HG02852 (cell line): ENCODE results near the gene NELFCD.
"Not testable (repeated sequence)": the region's sequence is repeated elsewhere in the genome, so short reads cannot be mapped to it uniquely, and the experiment has no call there.

Experiments used
- ATAC-seq: cut with Tn5 transposase; IDR thresholded peaks from one replicate; pipeline ENCODE4 v1.9.1; 2021; ENCODE audit warnings: mild to moderate bottlenecking, moderate library complexity; ENCODE audit not compliant: unreplicated experiment

The NELFCD gene

DNA sequence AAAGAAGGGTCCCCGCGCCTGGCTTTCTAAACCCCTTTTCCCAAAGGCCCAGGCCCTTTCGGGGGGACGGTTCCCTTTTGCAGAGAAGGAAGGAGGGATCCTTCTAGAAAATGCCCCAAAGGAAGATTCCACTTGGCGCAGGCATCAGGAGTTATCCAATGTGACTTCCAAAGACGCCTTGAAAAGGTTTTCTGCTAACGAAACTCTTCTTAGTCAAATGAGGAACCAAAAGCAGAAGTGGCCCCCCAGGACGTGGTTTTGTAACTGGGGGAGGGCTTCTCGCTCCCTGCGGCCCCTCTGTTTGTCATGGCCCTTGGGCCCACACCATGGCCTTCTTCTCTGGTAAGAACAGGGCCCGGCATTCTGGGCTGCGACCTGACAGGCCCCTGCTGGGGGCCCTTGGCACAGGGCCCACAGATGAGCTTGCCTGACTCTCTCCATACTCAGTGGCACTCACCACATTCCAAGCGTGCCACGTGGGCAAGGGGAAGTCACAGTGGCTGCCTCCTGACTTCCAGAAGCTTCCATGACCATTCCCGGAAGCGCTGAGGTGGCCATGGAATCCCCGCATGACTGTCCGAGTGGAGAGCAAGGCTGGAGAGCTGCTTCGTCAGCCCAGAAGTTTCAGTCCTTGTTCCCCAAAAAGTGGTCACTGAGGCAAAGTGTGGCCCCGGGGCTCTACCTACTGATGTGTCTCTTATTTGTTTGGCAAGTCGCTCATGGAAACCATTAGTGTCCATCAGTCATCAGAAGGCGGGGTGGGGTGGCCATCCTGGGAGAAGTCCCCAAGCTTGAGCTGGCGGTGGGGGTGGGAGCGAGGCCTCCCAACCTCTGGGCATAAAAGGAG, 26.8 kb downstream of the NELFCD start:
- peak; percentile 44 for ATAC-seq

DNA sequence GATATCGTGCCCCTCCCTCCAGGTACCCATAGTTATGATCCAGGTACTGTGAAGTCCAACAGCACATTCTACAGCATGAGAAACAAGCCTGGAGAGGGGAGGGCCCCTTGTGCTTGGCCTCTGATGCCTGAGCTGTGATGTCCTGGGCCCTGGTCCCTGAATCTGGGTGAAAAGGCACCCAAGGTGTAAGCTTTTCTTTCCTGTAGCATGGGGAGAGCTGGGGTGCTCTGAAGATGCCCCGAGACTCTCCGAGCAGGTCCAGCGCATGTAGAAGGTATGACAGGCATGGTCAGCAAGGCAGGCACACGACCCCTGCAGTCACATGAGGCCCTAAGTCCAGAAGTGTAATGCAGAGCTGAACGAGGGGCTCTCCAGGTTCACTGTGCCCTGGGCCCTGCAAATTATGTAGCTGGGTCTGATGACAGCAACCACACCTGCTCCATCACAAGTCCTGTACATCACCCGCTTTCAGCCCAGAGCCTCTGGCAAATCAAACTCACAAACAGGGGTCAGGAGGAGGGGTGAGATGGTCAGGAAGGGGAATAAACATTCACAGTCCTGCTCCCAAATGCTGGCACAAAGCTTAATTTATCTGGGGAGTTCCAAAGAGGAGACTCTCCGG, 27.8 kb downstream of the NELFCD start:
- no peak for ATAC-seq

DNA sequence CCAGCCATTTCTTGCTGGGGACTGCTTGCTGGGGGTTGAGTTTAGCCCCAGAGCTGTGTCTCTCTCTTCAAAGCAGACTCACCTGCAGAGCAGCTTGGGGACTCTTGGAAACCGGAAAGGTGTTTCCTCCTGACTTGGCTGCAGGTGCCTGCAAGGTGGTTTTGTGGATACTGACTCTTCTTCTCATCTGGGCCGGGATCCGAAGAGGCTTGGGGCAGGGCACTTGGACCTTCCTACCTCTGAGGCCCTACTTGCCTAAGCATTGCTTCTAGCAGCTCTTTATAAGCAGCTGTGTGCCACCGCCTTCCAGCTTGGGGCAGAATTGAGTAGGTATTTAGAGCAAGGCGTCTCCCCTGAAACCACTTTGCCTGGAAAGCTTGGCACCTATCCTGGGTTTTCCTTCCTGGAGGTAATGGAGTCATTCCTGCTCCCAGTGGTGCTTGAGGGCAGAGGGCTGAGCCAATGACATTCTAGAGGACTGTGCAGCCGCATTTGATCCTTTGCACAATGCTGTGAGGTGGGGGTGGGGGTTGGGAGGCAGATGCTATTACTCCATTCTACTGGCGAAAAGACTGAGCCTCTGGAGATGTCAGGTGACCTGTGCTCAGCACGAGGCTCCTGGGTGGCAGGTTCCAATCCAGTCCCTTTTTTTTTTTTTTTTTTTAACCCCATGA, 29.4 kb downstream of the NELFCD start:
- no peak for ATAC-seq

DNA sequence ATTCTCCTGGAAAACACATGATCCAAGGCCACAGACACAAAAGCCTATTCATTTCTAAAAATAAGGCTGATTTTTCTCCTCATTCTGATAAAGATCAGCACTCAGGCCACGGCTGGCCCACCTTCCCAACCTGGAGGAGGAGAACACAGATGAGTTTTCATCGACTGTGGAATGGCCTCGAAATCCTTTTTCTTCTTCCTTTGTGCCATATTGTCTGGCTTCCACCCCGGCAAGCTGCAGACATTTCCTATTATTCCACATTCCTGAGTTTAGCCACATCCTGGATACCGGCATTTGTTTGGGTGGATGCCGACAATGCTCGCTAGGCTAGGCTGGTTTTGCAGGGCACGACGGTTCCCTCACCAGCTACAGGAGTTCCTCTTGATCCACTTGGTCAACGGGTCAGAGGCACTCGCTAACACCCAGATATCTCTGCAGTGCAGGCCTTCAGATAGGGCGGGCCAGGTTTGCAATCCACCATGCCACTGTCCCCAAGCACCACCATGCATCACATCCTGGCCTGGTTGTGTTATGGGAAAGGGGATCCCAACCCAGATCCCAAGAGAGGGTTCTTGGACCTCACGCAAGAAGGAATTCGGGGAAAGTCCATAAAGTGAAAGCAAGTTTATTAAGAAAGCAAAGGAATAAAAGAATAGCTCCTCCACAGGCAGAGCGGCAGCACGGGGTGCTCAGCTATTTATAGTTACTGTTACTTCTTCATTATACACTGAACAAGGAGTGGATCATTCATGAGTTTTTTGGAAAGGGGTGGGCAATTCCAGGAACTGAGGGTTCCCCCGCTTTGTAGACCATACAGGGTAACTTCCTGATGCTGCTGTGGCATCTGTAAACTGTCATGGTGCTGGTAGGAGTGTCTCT, 30.2 kb downstream of the NELFCD start:
- ATAC-seq = no peak

DNA sequence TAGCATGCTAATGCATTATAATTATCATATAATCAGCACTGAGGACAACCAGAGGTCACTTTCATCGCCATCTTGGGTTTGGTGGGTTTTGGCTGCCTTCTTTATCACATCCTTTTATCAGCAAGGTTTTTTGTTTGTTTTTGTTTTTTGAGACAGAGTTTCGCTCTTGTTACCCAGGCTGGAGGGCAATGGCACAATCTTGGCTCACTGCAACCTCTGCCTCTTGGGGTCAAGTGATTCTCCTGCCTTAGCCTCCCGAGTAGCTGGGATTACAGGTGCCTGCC, 30.8 kb downstream of the NELFCD start:
- not testable (repeated sequence) for ATAC-seq

DNA sequence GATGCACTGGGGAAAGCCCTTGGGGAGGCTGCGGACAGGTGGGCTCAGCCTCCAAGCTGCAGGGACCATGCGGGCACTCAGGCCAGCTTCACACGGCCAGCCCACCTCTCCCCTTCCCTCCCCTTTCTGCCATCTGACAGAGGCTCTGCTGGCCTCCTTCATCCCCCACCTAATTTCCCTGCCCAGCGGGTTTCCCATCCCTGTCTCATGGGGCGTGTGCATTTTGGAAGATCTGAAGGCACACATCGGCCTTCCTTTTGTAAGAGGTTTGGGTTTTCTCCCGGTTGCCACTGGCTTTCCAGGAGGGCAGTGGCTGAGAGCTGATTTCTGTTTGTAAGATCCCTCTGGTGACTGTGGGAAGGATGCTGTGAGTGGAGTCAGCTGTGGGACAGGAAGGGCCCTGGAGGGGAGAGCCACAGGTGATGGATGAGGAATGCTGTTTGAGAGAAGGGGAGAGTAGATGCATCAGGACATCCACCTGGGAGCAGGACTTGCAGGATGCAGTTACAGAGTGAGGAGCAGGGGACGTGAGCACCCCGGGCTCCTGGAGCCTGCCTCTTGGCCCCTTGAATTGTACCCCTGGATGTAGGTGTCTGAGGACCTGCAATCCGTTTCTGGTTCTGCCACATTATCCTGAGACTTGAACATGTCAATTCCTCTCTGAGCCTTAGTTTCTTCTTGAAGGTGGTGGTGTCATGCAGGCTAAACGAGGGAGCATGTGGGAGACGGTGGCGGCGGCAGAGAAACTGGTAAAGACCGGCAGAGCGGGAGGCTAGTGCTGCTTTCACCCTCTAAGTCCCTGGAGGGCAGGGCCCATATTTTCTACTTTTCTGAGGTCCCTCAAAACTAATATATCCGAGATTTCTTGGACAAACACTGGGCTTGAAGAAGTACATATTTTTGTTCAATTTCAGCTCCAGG, 32.2 kb downstream of the NELFCD start:
- no peak for ATAC-seq

DNA sequence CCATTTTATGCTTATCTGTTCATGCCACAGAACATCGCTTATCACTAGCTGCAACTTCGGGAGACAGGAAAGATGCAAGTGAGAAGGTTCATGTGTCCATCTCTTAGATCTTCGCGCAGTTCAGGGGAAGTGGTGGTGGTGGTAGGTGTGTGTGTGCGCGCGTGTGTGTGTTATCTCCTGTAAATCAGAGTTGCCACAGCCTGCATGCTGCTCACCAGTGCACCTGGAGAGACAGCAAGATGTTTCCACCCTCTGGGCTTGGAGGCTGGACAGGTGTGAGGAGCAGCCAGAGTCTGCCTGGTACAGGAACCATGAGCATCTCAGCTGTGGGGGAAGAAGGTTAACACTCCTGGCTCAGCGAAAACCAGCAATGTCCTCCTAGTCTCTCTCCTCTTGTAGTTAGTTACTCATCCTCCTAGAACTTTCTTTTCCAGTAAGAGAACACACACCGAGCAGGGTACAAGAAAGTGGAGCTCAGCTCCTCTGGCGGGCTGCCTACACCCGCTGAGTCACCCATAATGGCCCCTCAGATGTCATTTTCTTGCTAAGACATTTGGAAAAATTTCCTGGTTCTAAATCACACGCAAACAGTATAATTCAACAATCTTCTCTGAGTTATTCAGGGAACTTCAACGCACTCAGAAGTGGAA, 33.0 kb downstream of the NELFCD start:
- ATAC-seq = no peak

DNA sequence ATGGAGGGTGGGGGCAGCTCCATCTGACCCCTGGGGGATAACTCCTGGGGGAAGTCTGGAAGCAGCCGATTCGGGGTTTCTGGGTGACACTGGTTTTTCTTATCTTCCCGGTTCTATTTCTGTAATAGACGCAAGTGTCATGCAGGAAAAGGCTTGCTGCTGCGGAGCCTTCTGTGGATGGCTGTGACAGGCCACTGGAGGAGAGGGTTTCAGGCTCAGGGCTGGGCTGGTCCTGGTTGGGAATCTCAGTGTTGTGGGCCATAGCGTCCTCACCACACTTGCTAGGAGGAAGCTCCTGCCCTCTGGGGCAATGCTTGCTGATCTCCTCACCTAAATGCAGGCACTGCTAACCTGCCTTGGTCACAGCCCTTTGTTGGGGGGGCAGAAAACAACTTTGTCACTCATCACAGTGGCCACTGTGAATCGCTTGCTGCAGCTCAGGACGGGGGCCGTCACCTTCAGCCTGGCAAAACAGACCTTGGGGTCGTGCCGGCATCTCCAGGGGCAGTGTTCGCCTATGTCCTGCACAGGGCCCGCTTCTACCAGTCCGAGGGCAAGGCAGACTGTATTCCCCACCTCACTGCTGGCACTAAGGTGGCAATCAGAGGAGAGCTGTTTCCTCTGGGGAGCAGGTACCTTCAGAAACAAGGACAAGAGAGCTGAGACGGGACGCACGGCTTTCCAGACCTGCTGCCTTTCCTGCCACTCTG, 33.8 kb downstream of the NELFCD start:
- no peak for ATAC-seq

DNA sequence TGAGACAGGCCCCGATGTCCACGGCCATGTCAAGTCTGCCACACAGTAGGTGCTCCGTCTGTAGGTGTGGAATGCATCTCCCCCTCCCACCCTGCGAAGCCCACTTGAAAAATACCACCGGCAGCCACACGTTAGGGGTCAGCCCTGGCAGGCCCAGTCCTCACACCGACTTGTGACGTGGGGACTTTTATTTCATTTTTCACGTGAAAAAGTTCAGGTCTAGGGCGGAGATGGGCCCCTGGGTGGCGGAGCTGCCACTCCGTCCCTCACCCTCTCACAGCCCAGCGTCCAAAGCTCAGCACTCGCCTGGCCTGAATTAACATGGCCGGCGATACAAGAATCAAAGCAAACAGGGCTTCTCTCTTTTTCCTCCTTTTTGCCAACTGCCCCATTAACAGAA, 34.4 kb downstream of the NELFCD start:
- ATAC-seq = no peak

DNA sequence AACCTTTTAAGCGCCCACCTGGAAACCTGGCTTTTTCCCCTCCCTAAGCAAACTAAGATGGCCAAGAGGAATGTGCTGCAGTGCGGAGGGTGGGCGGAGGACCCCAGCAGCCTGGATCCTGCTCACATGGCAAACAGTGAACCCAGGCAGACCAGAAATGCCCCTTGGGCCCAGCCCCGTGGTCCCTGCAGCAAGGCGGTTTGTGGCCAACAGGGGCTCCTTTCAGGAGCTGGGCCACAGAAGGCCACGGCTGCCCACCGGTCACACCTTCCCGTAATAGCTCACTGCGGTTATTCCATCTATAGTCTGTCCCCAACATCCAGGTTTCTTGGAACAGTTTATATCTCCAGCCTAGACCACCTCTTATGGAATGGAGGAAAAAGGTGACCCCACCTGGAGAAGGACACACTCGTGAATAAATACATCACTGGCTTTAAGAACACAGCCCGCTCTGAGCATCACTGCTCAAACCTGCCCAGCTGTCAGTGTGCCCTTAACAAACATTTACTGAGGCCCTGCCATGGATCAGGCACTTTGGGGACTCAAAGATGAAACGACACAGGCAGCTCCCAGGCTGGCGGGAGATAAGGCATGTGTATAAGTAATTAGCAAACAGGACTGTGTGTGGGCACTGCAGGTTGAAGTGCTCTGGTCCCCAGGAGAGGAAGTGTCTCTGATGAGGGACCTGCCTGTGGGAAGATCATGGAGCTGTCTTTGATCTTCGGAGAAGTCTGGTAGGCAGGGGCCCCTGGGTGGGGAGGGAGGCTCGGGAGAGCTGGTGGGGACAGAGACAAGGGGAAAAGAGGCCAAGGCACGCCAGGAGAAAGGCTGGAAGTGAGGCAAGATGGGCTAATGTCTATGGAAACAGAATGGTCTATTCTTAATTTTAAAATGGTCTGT, 35.0 kb downstream of the NELFCD start:
- no peak for ATAC-seq

DNA sequence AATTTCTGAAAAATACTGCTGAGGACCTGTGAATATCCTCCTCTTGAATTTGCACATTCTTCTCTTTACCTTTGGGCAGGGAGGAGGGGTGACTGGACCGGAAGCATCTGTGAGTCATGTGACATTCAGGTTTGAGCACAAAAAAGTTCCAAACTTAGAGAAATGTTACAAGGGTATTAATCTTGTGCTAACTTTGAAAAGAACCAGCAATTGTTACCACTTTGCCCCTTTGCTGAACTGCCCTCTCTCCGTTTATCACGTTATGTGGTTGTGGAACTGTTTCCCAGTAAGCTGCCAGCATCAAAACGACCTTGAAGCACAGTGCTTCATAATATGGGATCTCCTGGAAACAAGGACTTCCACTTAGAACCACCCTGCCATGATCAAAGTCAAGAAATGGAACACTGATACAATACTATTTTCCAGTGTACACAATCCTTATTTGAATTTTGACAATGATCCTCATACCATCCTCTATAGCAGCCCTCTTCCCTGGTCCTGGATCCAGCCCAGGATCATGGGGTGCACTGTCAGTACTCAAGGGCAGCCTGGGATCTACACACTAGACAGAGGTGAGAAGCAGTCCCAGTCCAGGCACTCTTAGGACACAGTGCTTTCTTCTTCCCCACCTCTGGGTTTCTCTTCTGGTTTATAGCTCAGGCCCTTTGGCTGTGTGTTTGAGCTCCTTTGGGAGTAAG, 35.9 kb downstream of the NELFCD start:
- ATAC-seq = no peak

DNA sequence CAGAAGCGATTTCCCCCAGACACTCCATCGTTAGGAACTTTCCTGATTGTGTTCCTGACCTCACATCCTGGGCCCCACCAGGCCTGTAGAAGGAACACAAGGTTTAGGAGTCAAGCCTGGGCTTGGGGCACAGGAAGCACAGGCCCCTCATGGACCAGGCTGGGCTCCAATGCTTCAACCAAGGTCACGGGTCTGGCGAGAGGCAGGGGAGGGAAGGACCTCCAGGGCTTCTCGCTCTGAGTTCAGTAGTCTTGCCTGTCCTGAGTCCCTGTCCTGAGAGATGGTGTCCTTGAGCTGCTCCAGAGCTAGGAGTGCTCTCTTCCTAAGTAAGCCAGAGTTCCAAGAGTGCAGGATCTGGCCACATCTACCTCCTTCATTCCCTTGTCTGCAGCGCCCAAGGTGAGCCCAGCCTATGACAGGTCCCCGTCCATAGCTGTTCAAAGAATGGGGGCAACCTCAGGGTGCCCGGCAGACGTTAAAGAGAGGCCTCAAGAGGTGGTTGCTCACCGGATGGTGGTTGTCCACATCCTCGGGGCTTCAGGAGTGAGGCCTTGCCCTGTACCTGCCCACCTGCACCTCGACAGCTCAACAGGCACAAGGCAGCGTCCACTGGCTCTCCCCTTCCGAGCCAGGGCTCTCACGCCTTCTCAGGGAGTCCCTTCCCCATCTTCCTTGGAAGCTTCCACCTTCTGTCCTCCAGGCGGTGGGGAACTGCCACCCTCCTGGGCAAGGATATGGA, 36.6 kb downstream of the NELFCD start:
- ATAC-seq = no peak

DNA sequence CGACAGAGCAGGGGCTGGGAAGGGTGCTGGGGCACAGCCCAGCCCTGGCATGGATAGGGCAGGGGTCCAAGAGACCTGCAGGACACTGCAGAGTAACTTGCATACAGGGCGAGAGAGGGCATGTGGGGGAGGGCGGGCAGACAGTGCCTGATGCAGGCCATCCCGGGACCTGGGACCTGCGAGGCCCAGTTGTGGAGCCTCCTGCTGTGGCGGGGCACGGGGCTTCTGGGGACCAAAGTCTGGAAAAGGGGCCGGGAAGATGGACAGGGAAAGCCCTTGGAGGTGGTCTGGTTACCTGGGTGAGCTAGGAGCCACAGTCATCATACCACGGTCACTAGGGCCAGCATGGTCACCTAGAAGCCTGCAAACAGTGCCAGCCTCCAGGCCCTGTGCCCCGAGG, 37.8 kb downstream of the NELFCD start:
- no peak for ATAC-seq

DNA sequence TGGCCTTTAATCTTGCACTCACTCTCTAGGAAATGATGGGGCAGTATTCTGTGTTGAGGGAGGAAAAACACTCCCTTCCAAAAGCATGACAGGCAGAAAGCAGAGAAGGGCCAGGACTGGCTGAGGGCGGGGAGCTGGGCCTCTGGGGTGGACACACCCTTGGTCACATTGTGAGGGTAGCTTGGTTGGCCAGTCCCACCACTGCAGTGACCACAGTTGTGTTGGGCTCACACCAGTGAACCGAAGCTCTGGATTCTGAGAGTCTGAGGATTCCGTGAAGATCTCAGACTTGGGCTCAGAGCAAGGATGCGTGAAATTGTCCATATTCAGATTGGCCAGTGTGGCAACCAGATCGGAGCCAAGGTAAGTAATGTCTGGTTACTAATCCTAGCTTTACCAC, 38.2 kb downstream of the NELFCD start, which contains the start of gene TUBB1:
TSS of gene TUBB1 (plus strand) at position 213 of the 400 bp plus-strand sequence. CDS start at position 307, 94 bp downstream.
- ATAC-seq = no peak

DNA sequence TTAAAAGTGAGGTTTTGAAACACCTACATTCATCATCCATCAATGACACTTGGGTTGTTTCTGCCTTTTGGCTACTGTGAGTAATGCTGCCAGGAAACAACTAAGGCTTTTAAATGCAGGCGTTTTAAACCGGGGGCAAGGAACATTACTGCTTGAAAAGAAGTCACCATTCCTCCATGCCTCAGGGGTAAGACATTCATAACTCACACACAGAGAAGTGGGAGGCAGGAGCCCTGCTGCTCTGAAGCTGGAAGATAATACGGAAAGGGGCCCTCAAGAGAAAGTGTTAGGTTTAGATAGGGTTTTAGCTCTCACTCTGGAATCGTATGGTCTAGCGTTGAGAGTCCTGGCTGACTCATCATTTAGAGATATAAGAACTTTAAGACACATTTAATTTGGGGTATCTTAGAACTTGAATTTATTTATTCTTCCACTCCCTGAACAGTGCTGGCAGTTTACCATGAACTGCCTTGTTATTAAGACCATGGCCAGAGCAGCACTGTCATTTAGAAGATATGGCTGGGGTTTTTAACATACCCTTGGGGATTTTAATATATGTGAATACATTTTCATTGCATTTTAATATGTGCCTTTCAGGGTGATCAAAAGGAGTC, 40.0 kb downstream of the NELFCD start:
- no peak for ATAC-seq

DNA sequence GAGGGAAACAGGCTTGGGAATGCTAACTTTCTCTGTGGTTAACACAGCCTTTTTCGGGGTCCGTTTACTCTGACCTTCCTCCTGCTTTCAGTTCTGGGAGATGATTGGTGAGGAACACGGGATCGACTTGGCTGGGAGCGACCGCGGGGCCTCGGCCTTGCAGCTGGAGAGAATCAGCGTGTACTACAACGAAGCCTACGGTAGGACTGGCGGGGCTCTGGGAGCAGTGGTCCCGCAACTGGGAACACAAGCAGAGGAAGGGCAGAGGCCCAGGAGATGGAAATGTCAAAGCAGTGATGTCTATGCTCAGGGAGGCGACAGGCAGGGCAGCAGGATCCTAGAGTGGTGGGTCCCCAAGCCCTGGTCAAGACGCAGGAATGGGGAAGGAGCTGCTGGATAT, 41.7 kb downstream of the NELFCD start:
- no peak for ATAC-seq
